HG03378 (cell line): ENCODE measurements around the gene ZFP62.

Experiments
- ATAC-seq: cut with Tn5 transposase; IDR thresholded peaks from one replicate; pipeline ENCODE4 v1.9.1; 2021; ENCODE audit warnings: mild to moderate bottlenecking, moderate library complexity; ENCODE audit not compliant: unreplicated experiment

The ZFP62 gene

DNA sequence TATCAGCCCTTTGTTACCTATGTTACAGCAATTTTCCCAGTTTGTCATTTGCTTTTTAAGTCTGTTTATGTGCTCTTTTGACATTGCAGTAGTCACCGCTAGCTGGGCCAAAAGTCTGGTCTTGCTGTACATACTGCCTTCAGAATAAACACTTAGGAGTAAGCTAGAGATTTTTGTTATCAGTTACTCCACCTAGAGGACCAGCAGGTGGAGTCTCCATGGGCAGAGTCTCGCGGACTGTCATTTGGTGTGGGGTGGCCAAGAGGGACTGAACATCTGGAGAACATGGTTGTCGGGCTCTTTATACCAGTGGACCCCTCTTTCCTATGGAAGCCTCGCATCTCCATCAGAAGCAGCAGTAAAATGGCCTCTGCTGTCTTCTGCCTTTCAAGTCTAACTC is 47.7 kb downstream of the ZFP62 start:
- ATAC-seq, result no peak

DNA sequence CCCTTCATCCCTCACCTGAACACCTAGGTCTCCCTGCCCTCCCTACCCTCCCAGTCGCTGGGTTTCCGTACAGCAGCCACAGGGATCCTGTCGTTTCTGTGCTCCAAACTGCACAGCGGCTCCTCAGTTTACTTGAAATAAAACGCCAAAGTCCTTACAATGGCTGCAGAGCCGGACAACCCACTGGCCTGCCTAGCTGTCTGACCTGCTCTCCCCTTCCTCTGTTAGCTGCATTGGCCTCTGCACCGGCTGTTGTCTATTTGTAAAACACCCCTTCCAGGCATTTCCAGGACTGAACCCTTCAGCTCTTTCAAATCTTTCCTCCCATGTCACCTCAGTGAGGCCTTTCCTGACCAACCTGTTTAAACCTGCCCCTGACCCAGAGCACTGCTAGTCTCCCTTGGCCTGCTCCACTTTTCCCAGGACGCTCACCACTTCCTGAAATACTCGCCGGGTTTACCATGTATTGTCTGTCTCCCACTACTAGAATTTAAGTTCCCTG is 49.4 kb downstream of the ZFP62 start:
- ATAC-seq, result no peak

DNA sequence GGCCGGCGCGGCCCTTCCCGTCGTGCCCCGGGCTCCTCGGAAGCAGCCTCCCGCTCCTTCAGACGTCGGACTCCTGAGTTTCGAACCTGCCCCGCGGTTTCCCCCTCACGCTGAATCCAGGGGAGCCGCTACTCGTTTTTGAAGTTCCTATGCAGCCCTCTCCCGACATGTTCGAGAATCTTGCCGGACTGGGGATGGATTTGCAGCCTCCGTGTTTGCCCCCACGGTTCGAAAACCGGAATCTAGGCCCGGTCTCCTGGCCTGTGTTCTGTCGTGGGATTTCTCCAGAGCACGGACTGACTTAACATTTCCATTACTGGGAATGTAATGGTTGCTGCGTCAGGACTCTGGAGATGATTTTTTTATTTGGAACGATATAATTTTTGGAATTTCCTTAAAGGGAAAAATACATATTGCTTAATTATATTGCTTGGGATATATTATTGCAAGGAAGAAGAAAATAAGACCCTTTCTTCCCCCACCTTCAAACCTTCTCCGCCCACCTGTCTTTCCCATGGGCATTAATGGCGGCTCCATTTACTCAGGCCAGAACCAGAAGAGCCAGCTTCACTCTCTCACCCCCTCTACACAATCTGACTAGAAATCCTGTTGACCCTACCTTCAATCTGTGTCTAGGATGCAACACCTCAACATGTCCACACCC is 50.0 kb downstream of the ZFP62 start:
- no peak for ATAC-seq

DNA sequence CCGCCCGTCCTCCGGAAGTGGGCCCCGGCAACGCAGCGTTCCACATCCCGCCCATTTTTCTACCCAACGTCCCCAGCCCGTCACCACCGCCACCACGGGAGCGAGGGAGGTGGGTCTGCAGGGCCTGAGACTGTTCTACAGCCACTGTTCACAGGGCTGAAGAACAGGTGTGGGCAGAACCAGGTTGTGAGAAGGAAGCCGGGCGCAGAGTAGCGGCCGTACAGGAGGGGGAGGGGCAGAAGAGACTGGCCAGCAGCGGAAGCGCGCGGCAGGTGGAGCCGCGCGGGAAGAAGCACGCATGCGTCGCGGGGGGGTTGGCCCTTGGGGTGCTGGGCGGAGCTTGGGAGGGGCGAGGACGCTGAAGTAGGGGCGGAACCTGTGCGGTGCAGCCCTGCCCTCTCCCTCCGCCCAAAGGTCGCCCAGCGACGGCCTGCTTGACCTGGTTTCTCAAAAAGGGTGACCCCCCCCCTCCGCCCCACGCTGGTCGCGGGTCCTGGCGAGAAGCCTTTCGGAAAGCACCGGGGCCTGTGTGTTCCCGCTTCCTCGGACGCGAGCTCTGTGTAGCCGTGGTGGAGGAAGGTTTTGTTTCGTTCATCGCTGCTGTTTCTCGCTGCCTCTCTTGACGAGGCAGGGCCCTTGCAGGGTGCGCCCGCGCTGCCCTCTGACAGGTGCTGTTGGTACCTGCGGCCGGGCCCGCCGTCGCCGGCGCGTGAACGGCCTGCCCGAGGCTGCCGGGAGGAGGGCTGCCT is 50.7 kb downstream of the ZFP62 start:
- ATAC-seq, result peak; percentile 45

DNA sequence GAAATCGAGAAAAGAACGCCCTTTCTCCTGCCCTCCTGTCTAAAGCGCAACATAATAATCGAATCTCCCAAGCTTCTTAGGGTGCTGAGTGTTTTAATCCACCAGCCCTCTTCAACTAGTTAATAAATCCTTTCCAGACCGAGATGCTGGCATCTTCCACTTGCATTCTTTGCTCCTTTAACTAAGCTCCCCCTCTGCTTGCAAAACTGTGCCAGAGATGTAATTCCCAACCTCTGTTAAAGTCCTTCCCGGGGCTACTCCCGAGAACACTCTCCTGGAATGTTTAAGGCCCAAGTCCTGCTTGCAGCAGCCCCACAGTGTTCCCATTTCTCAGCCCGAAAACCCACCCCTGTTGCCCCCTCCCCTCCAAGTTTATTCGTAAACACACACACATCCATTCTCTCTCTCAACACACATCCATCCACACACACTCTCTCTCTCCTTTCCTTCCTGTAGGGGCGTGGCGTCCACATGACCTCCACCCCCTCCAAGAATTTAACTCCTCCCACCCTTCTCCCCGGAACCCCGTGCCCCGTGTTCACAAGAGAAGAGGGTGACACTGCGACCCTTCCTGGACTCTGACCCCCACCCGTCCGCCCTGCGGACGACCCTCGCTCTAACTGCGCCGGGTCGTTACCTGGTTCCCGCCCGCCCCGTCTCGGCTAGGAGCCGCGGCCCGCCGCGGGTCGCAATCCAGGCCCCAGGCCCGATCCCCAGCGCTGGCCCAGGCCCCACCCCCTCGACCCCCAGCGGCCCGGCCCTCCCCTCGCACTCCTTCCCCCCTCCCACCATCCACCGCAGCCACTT is 51.5 kb downstream of the ZFP62 start:
- peak; percentile 50 for ATAC-seq

- no peak for ATAC-seq
These were observed 52.5 kb downstream of the ZFP62 start for GRCh38 chr5:180808461-180809000.

DNA sequence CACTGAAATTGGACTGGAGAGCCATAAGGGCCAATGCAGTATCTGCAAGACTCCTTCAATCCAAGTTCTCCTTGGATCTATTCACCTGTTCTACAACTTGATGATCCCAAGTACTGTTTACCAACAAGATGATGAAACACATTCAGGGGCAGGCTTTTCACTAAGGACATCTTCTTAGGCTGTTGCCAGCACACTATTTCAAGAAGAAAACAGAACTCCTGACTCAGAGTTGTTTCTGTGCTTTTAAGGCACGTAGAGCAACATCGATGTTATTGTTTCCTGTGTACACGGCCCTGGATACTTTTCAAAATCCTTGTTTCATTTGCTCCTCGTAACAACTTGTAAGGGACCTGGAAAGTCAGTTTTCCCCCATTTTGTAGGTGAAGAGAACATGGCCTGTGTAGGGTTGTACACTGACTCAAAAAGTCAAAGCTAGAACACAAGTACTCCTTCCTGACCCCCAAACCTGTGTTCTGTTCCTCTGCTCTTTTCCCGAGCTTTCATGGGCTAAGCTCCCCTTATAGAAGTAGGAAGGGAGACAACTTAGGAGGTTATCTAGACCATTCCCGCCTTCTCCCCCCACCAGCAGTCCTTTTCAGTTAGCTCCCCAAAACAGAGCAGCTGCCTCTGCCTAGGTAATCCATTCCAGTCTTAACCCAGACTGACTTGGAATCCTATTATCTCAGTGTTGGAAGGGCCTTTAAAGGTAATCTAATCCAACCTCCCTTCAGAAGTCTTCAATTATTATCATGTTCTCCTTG is 53.2 kb downstream of the ZFP62 start:
- ATAC-seq, result no peak

GRCh38 chr5:180807046-180807445 is 54.0 kb downstream of the ZFP62 start:
- ATAC-seq, result no peak

- ATAC-seq, result no peak
These were observed 54.6 kb downstream of the ZFP62 start for GRCh38 chr5:180806351-180807011.

DNA sequence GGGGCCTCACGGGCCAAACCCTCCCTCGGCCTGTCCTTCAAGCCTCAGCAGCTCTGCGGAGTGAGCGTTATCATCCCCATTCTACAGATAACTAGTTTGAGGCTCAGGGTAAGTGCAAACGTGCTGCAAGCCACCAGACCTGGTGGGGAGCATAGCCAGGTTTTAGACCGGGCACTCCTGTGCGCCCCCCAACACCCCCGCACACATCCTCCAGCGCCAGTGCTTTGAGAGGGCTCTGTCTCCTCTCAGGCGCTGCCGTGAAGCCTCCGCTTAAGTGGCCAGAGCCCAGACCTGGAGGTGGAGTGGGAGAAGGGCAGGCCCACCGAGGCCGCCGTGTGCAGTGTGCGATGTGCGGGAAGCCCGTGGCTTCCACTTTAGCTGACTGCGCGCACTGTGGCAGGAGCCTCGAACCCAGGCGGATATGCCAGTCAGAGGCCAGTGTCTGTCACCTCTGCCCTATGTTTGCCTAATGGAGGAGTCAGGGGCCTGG is 56.9 kb downstream of the ZFP62 start:
- ATAC-seq, result no peak

GRCh38 chr5:180803181-180804128 is 57.6 kb downstream of the ZFP62 start:
- ATAC-seq, result peak; percentile 52

DNA sequence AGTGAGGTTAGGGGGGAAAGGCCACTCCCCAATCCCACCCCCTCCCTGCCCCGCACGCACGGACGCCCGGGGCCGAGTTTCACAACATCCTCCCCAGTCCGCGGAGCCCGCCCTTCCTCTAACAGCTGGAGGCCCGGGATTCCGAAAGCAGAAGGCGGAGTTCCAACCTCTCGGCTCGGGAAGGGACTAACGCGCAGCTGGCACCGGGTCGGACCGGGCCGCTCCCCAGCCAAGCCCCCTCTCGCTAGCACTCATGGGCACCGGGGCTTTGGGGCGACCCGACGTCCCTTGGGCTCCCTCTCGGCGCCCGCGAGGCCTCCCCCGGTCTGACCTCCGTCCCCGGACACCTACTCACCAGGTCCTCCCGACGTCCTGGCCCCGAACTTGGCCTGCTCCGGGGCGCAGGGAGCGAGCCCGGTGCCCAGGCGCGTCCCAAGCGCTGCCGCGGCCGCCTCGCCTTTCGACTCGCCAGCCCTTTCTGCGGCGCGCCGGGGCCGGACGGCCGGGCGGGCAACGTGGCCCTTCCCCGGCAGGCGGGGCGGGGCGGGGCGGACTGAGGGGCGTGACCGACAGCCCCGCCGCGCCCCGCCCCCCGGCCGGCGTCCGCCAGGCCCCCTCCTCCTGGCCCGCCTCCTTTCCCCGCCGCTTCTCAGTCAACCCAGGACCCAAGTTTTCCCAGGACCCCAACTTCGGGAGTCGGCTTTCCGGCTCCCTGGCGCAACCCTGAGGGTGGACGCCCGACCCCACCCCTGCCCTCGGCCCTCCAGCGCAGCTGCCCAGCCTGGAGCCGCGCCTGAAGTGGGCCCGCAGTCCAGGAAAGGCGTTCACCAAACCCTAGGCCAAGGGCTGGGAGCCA is 58.5 kb downstream of the ZFP62 start, which contains the start of gene MGAT1:
Gene MGAT1 (minus strand): TSS at position 482 of the 856 bp plus-strand sequence. CDS start 9,835 bp downstream, outside the sequence.
- ATAC-seq, result no peak

DNA sequence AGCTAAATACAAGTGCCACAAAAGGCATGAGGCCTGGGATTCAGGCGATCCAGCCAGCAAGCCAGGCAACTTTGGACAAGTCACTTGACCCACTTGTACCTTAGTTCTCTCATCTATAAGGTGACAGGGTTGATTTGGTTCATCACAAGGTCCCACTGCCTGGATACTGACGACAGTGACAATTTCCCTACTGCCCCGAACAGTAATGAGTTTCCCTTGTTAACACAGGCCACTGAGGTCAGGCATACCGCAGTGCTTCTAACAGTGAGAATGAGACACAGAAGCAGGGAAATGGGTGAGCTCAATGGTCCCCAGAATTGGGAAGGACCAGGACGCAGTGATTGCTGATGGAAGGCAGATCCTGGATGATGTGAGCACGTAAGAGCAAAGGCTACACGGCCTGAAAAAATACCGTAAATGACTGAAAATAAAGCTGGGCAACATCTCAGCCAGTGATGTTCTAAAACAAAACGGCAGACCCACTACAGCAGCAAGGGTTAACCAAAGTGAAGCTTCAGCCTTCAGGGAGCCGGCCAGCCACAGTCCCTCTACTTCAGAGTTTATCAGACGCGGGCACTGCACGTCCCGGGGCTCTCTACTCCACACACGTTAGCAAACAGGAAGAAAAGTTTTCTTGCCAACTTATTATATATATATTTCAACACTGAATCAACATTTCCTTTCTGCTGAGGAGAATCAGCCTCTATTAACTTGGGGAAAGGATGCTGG is 59.3 kb downstream of the ZFP62 start:
- ATAC-seq, result no peak

DNA sequence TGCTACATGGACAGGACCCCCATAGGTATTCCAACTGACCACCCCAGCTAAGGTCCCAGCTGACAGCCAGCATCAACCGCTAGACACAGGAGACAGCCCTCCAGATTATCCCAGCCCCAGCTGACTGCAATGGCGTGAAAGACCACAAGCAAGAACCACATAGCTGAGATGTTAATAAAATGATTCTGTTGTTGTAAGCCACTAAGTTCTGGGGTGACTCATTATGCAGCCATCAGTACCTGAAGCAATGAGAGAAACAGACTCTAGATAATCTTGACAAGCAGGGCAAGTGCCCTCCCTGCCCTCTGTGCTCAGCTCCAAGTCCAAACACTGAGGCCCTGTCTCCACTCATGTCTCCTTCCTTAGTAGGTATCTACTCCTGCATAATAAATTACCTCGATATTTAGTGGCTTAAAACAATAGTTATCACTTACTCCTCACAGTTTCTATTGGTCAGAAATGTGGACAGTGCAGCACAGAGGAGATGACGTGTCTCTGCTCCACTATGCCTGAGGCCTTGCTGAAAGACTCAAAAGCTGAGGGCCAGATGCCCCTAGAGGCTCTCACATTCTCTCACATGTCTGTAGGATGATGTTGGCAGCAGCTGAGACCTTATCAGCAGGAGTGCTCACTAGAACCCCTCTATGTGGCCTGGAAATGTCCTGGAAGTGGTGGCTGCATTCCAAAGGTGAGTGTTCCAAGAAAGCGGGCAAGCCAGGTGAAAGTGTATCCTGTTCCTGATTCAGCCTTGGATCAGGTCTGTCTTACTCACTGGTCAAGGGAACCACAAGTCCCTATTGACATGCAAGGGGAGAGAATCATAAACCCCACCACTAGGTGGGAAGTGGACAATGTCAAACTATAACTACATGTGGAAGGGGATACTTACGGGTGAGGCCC is 60.9 kb downstream of the ZFP62 start:
- no peak for ATAC-seq

DNA sequence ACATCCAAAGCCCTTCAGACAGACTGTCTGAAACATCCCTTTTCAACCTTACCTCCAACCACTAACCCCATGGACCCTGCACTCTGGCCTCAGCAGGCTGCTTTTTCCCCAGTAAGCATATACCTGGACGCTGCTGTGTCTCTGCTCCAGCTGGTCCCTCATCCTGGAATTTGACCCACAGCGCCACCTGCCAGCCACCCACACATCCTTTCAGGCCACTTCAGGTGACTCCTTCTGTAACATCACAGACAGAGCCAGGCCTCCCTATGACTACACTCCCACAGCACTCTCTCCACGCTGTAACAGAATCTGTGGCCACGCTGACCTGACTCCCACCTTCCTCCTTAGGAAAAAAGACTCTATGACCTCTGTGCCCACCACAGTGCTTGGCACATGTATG is 61.9 kb downstream of the ZFP62 start:
- ATAC-seq, result no peak

DNA sequence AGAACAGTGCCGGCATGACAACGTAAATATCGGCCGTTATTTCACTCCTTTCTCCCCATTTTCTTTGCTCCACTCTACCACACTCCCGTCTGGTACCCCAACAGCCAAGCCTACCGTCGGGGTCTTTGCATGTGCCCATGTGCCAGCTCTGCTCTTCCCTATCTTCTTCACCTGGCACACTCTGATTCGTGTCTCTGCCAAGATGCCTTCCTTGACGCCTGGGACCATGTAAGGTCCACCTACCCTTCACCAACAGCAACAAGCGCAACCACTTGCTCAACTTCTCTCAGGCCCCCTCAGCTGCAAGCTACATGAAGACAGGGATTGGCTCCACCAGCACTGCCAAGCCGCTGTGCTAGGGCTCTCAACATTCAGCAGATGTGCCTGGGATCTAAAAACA is 62.9 kb downstream of the ZFP62 start:
- ATAC-seq, result no peak
